GM12872 (cell line): Measurements from ENCODE around the gene PIGH.

Source experiments
- TF ChIP-seq, protein P1 (sequence below): IDR thresholded peaks from 3 replicates; pipeline ENCODE4 v1.5.1; 2011; ENCODE audit warnings: low read depth, mild to moderate bottlenecking, low read length, moderate library complexity; ENCODE audit not compliant: insufficient read depth

Gene PIGH, protein sequence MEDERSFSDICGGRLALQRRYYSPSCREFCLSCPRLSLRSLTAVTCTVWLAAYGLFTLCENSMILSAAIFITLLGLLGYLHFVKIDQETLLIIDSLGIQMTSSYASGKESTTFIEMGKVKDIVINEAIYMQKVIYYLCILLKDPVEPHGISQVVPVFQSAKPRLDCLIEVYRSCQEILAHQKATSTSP

DNA sequence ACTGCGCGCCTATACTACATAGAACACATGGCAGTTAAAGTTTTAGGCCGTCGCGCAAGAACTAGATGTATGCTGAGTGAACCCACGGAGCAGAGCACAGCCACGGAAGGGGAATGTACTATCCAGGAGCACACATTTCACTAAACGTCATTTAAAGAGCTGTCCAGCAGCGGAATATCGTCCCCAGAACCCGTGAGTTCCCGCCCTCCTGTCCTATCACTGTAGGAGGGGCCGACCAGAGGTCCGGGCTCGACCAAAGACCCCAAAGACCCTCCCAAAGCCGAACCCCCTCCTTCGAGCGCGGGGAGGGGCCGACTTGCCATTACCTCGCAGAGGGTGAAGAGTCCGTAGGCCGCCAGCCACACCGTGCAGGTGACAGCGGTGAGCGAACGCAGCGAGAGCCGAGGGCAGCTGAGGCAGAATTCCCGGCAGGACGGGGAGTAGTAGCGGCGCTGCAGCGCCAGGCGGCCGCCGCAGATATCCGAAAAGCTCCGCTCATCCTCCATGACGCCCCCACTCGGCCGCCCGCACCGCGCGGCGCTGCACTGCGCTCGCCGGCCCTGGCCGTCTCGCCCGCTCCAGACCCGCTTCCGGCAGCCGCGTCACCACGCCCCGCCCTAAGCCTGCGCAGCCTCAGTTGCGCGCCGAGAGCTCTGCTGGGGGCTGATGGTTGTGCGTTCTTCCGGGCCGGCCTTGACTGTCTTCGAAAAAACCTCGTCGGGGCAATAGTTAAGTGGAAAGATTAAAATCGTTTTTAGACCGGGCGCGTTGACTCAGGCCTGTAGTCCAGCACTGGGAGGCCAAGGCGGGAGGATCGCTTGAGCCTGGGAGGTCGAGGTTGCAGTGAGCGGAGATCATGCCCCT, at the start of gene PIGH:
TSS of gene PIGH (minus strand) at position 571 of the 864 bp plus-strand sequence. CDS start at position 506, 65 bp downstream.
- TF ChIP-seq, protein P1, sequence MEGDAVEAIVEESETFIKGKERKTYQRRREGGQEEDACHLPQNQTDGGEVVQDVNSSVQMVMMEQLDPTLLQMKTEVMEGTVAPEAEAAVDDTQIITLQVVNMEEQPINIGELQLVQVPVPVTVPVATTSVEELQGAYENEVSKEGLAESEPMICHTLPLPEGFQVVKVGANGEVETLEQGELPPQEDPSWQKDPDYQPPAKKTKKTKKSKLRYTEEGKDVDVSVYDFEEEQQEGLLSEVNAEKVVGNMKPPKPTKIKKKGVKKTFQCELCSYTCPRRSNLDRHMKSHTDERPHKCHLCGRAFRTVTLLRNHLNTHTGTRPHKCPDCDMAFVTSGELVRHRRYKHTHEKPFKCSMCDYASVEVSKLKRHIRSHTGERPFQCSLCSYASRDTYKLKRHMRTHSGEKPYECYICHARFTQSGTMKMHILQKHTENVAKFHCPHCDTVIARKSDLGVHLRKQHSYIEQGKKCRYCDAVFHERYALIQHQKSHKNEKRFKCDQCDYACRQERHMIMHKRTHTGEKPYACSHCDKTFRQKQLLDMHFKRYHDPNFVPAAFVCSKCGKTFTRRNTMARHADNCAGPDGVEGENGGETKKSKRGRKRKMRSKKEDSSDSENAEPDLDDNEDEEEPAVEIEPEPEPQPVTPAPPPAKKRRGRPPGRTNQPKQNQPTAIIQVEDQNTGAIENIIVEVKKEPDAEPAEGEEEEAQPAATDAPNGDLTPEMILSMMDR: peak; percentile 67

DNA sequence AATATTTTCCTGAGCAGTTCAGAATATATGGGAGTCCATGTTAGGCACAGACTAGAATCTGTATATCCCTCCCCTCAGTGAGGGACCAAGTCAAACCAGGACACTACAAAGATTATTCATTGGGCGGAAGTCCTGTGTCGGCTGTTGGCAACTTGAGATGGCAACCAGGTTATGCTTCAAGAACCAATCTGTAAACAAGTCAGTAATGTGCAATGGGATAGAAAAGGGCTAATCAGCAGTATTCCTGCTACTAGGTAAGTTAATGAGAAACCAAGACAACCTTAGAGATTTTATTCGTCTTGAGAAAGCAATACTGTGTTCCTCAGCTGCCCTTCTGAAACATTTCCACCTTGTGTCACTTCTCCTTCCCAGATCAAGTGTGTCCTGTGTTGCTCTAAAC, 46.1 kb upstream of the PIGH start:
- TF ChIP-seq, protein P1: no peak

DNA sequence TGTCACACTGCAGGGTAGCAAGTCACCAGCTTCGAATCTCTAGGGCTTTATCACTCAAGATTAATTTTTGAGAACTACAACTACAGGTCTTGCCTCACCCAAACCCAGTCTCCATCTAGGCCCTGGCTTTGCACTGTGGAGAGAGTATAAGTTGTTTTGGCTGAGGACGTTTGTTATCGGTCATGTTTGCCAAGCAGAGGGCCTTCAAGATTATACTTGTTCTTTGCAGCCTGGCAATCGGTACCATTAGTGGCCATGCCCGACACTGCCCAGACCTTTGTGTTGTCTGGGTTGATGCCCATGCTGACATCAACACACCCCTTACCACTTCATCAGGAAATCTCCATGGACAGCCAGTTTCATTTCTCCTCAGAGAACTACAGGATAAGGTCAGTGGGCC, 45.3 kb upstream of the PIGH start:
- TF ChIP-seq, protein P1: no peak

DNA sequence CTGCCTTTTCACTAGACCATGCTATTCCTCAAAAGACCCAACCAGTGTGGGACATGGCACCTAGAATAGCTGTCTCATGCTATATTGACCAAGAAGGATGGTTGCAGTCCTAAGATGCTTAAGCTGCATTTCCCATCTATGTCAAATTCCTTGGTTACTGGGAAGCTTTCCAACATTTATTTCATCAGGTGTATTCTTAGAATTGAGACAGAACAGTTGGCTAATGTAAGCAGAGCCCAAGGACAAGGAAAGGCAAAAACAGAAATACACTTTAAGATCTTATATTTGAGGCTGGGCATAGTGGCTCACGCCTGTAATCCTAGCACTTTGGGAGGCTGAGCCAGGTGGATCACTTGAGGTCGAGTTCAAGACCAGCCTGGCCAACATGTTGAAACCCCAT, 44.4 kb upstream of the PIGH start:
- TF ChIP-seq, protein P1: no peak

DNA sequence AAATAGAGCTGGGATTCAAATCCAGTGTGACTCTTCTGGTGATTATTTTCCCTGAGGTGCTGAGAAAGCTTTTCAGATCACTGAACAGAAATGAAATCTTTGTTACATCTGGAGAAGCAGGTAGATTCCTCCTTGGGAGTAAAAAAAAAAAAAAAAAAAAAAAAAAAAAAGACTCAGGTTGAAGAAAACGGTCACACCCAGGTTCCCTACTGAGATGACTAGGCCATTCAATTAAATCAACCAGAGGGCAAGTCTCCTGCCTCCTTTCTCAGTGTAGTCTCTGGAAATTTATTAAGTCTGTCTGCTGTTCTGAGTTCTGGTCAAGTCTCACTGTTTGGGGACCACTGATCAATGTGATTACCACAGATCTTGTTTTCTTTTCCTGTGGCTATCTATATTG, 43.6 kb upstream of the PIGH start:
- TF ChIP-seq, protein P1: no peak

DNA sequence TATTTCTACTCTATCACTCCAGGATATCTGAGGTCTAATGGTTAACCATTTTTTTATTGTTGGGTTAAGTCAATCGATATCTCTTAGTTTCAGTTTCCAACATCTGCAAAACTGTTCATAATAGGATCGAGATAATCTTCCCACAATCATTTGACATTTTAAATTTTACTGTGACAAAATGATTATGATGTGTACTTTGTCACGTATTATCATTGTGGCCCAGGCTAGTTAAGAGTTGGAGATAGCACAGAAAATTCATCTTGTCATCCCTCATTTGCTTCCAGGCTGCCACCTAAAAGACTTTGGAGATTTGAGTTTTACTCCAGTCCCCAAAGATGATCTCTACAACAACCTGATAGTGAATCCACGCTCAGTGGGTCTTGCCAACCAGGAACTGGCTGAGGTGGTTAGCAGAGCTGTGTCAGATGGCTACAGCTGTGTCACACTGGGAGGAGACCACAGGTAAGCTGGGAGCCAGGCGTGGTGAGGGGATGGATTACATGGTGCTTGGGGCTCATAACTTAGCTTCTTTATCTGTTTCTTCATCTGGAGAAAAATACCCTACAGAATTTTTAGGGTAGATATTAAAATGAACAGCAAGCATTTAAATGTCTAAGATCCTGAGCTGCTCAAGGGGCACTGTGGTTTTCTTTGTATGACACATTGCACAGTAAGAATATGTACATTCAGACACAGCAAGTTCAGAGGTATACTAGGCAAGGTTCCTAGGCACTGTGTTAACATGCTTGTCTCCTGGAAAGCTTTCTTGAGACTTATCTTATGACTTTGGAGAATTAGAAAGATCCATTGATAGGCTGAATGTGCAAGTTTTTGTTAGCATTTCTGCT, 42.1 kb upstream of the PIGH start:
- TF ChIP-seq, protein P1: no peak

DNA sequence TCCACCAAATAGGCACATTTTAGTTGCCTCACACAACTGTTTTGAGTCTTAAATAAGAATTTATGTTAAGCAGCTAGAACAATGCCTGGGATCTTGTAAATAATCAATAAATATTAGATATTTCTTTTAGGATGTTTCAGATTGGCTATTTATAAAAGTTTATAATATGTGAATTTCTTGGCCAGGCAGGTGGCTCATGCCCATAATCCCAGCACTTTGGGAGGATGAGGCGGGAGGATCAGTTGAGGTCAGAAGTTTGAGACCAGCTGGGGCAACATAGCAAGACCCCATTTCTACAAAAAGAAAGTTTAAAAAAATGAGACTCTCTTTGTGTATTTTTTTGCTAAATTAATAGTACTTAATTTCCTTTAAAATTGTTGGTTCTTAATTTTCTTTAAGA, 41.4 kb upstream of the PIGH start:
- TF ChIP-seq, protein P1: no peak
